HepG2 (cell line): Measurements from ENCODE around the gene ATG4B. TPM values are rescaled to one million over a fixed set of nuclear protein-coding genes. Genes with fewer than 3 reads are reported as not detected.

ENCODE experiments used
- ATF7 ChIP-seq, 2 experiments: fragments of 450-650 bp in 1 of 2; sonication (generic) in 1 of 2; formaldehyde crosslinking in 1 of 2; IDR thresholded peaks; 2 replicates each; pipeline versions ENCODE4 v1.4.0 to v1.6.1; 2016 to 2020; ENCODE audit warnings: antibody characterized with exemption in 1 of 2, mild to moderate bottlenecking in 1 of 2, missing genetic modification reagents in 1 of 2
- CHCHD3 ChIP-seq: sonication (generic); formaldehyde crosslinking; IDR thresholded peaks from 2 replicates; pipeline ENCODE4 v1.8.0; 2022; ENCODE audit warnings: mild to moderate bottlenecking, missing genetic modification reagents, moderate library complexity
- FOSL1 ChIP-seq: sonication (generic); formaldehyde crosslinking; IDR thresholded peaks from 2 replicates; pipeline ENCODE4 v1.9.0; 2021; ENCODE audit warnings: missing genetic modification reagents, borderline replicate concordance
- GMEB2 ChIP-seq: IDR thresholded peaks from 2 replicates; pipeline ENCODE4 v1.6.1; 2016; ENCODE audit warnings: missing biosample characterization, missing genetic modification reagents, low read depth
- IKZF4 ChIP-seq: sonication (generic); formaldehyde crosslinking; IDR thresholded peaks from 2 replicates; pipeline ENCODE4 v1.5.1; 2020; ENCODE audit warnings: borderline replicate concordance, mild to moderate bottlenecking, low read depth, missing genetic modification reagents; ENCODE audit errors: not compliant biosample characterization
- KDM6A ChIP-seq: IDR thresholded peaks from 2 replicates; pipeline ENCODE4 v1.6.1; 2016; ENCODE audit warnings: low read depth
- MAFK ChIP-seq, 2 experiments: IDR thresholded peaks in 1 of 2; conservative IDR thresholded peaks in 1 of 2; 2 replicates each; pipeline ENCODE4 v1.6.1; 2011; ENCODE audit warnings: improper control_type of control experiment in 2 of 2, low read length in 2 of 2
- MIER3 ChIP-seq: IDR thresholded peaks from 2 replicates; pipeline ENCODE4 v1.6.1; 2016; ENCODE audit warnings: missing compliant biosample characterization, borderline replicate concordance
- NAIF1 ChIP-seq: sonication (generic); formaldehyde crosslinking; IDR thresholded peaks from 2 replicates; pipeline ENCODE4 v1.5.0; 2020; ENCODE audit warnings: mild to moderate bottlenecking, missing genetic modification reagents, borderline replicate concordance
- POLR2G ChIP-seq: fragments of 200-400 bp; formaldehyde crosslinking; IDR thresholded peaks from 2 replicates; pipeline ENCODE4 v1.6.1; 2018; ENCODE audit warnings: mild to moderate bottlenecking, low read depth, low read length, moderate library complexity
- PRDM15 ChIP-seq: sonication (generic); formaldehyde crosslinking; IDR thresholded peaks from 2 replicates; pipeline ENCODE4 v1.4.0; 2020; ENCODE audit warnings: missing genetic modification reagents
- SAFB2 ChIP-seq: sonication (generic); formaldehyde crosslinking; IDR thresholded peaks from 2 replicates; pipeline ENCODE4 v1.5.1; 2020; ENCODE audit warnings: missing genetic modification reagents, low read depth, mild to moderate bottlenecking, borderline replicate concordance
- SP2 ChIP-seq: sonication (generic); formaldehyde crosslinking; IDR thresholded peaks from 2 replicates; pipeline ENCODE4 v1.5.1; 2020; ENCODE audit warnings: mild to moderate bottlenecking, missing genetic modification reagents
- TCF7 ChIP-seq: sonication (generic); IDR thresholded peaks from 2 replicates; pipeline ENCODE4 v1.6.1; 2016; ENCODE audit warnings: antibody characterized with exemption, low read depth
- ZNF382 ChIP-seq: sonication (generic); formaldehyde crosslinking; IDR thresholded peaks from 2 replicates; pipeline ENCODE4 v1.5.0; 2020; ENCODE audit warnings: missing genetic modification reagents, mild to moderate bottlenecking, borderline replicate concordance
- ZNF7 ChIP-seq: IDR thresholded peaks from 2 replicates; pipeline ENCODE4 v1.6.1; 2016; ENCODE audit warnings: missing biosample characterization, missing genetic modification reagents
- ZSCAN30 ChIP-seq: sonication (generic); formaldehyde crosslinking; IDR thresholded peaks from 2 replicates; pipeline ENCODE4 v1.5.0; 2020; ENCODE audit warnings: mild to moderate bottlenecking, missing genetic modification reagents
- polyA plus RNA-seq, 8 experiments: library from polyadenylated mRNA; depleted of rRNA in 3 of 8; stranded (reverse) in 7 of 8; unstranded in 1 of 8; fragments of >200 nt; fragmentation: Illumina TruSeq in 4 of 8; extraction: Trizol in 4 of 8; gene quantifications; 2 replicates each; pipeline versions ENCODE4 v1.2.1 to v1.2.3, GENCODE V29; 2011 to 2016; ENCODE audit warnings: low read depth in 4 of 8, missing spikeins in 1 of 8, mixed read lengths in 1 of 8; ENCODE audit not compliant: insufficient read depth in 1 of 8
- total RNA-seq, 5 experiments: library from RNA; depleted of rRNA; stranded (reverse); fragments of >200 nt; fragmentation: Illumina TruSeq; extraction: Trizol; gene quantifications; 2 replicates each; pipeline ENCODE4 v1.2.3, GENCODE V29; 2016; ENCODE audit warnings: low read depth in 1 of 5
- TF ChIP-seq, protein P1 (sequence below): sonication (generic); formaldehyde crosslinking; IDR thresholded peaks from 2 replicates; pipeline ENCODE4 v1.4.0; 2020; ENCODE audit warnings: missing genetic modification reagents, borderline replicate concordance
- TF ChIP-seq, protein P2 (sequence below): sonication (generic); formaldehyde crosslinking; IDR thresholded peaks from 2 replicates; pipeline ENCODE4 v1.8.1; 2023; ENCODE audit warnings: mild to moderate bottlenecking, missing genetic modification reagents

The ATG4B gene
- total and polyA plus RNA-seq, 2 of the 13 experiments (the other 11 are each of a cell fraction or from before 2014, with no cell fraction given), result 95.5 to 239 TPM

DNA sequence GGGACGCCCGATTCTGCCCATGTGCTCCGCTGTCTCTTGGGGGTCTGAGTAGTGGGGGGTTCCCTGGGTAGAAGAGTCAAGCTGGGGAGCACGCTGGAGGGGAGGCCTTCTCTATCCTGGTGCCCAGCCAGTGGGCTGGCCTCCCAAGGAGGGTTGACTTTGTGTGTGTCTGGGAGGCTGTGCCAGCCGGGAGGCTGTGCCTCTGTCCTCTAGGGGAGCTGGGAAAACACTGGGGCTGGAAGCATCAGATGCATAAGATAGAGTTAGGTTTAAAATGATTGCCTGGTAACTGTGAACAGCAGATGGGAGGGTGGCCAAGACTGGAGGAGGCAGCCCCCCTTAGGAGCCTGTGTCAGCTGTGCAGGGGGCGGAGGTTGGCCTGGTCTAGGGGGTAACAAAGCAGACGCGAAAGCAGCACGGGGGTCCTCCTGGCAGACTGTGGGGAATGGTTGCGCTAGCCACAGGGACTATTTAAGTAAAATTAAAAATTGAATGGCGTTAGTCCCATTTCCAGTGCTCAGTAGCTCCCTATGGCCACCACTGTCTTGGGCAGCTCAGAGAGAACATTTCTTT lies 65.6 kb downstream of the ATG4B start (continued):
- no peak for TF ChIP-seq PRDM15
- peak; percentile 10; the same call in 1 of the 2 replicates for TF ChIP-seq CHCHD3
- no peak for TF ChIP-seq ATF7 (IDR thresholded peaks at IDR 0.05)
- no peak for TF ChIP-seq ATF7 (CRISPR knock-in tag; IDR thresholded peaks at IDR 0.05)
- TF ChIP-seq, protein P1, sequence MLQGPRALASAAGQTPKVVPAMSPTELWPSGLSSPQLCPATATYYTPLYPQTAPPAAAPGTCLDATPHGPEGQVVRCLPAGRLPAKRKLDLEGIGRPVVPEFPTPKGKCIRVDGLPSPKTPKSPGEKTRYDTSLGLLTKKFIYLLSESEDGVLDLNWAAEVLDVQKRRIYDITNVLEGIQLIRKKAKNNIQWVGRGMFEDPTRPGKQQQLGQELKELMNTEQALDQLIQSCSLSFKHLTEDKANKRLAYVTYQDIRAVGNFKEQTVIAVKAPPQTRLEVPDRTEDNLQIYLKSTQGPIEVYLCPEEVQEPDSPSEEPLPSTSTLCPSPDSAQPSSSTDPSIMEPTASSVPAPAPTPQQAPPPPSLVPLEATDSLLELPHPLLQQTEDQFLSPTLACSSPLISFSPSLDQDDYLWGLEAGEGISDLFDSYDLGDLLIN, result no peak
- no peak for TF ChIP-seq FOSL1 (CRISPR knock-in tag)
- TF ChIP-seq KDM6A (CRISPR knock-in tag), result no peak
- TF ChIP-seq, protein P2, sequence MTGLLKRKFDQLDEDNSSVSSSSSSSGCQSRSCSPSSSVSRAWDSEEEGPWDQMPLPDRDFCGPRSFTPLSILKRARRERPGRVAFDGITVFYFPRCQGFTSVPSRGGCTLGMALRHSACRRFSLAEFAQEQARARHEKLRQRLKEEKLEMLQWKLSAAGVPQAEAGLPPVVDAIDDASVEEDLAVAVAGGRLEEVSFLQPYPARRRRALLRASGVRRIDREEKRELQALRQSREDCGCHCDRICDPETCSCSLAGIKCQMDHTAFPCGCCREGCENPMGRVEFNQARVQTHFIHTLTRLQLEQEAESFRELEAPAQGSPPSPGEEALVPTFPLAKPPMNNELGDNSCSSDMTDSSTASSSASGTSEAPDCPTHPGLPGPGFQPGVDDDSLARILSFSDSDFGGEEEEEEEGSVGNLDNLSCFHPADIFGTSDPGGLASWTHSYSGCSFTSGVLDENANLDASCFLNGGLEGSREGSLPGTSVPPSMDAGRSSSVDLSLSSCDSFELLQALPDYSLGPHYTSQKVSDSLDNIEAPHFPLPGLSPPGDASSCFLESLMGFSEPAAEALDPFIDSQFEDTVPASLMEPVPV (CRISPR knock-in tag), result no peak
- no peak for TF ChIP-seq SP2 (CRISPR knock-in tag)
- TF ChIP-seq TCF7, result no peak
- 0 out of 2 replicates have a peak, but pooled peaks have one; percentile 26 for TF ChIP-seq POLR2G
- no peak for TF ChIP-seq ZNF382 (CRISPR knock-in tag)
- no peak for TF ChIP-seq ZSCAN30
- no peak for TF ChIP-seq IKZF4
- no peak for TF ChIP-seq SAFB2 (CRISPR knock-in tag)
- TF ChIP-seq NAIF1, result no peak
- TF ChIP-seq ZNF7 (CRISPR knock-in tag), result no peak
- TF ChIP-seq MAFK (conservative IDR thresholded peaks at IDR 0.05 in 1 of 2, IDR thresholded peaks at IDR 0.05 in 1 of 2; ENCODE audit: low read length in 2 of 2), result no peak
- no peak for TF ChIP-seq GMEB2 (CRISPR knock-in tag)
- no peak for TF ChIP-seq MIER3 (CRISPR knock-in tag)
